Measurements from ENCODE around the gene ESYT1. TPM values are rescaled to one million over a fixed set of nuclear protein-coding genes. Genes with fewer than 3 reads are reported as not detected.

The ESYT1 gene
- total RNA-seq, 2 experiments from 2014 or later = 85.9 to 112 TPM

GRCh38 chr12:56101045-56101444, 27.0 kb upstream of the ESYT1 start:
- Histone ChIP-seq H3K27ac (ENCODE audit: low read depth, low read length, poor library complexity, severe bottlenecking) (no peak overlapping the region), H4K20me1 (ENCODE audit: insufficient read depth, low read length) (peaks cover 8% of the 10 kb centered on the region), H2AFZ (ENCODE audit: low read length) (no peak overlapping the region), H3K4me1 (ENCODE audit: insufficient read depth, low read length, poor library complexity, severe bottlenecking) (peaks cover 15% of the 10 kb centered on the region), H3K79me2 (ENCODE audit: insufficient read depth, low read depth, low read length) (peaks cover 17% of the 10 kb centered on the region), H3K9me3 (ENCODE audit: low read length) (no peaks in the 10 kb centered on the region), H3K9me2 (ENCODE audit: insufficient read depth, low read length) (no peaks in the 10 kb centered on the region), H3K4me2 (ENCODE audit: low read length) (no peak overlapping the region), H3K4me3 (ENCODE audit: low read depth, low read length, poor library complexity, severe bottlenecking) (no peak overlapping the region), H3K36me3 (ENCODE audit: insufficient read depth, low read length) (peaks cover 15% of the 10 kb centered on the region)
- TF ChIP-seq EZH2phosphoT487 (IDR thresholded peaks at IDR 0.05; ENCODE audit: borderline replicate concordance, low read depth, low read length) = no peak
- TF ChIP-seq CTCF (conservative IDR thresholded peaks at IDR 0.05; ENCODE audit: low read length) = no peak
- intact Hi-C loops (cut with micrococcal nuclease; ENCODE audit: unreplicated experiment) = no loop called here
- POLR2A ChIA-PET = interaction anchor here (0.6 kb wide), 1 partner anchor 369 kb away, joined by 3 read pairs; no protein-coding TSS in a partner anchor
- DNase-seq (ENCODE audit: low spot score) = no peak
- CTCF ChIA-PET (ENCODE audit: unreplicated experiment) = no interaction called here
- BruUV-seq (replicated peaks) = no TSS peak

- Histone ChIP-seq H3K9me2 (ENCODE audit: insufficient read depth, low read length) (no peaks in the 10 kb centered on the region), H3K9me3 (ENCODE audit: low read length) (no peaks in the 10 kb centered on the region), H3K27ac (ENCODE audit: low read depth, low read length, poor library complexity, severe bottlenecking) (no peak overlapping the region), H4K20me1 (ENCODE audit: insufficient read depth, low read length) (peaks cover 21% of the 10 kb centered on the region), H3K4me2 (ENCODE audit: low read length) (peak overlapping the region; percentile 83), H3K79me2 (ENCODE audit: insufficient read depth, low read depth, low read length) (peaks cover 34% of the 10 kb centered on the region), H3K4me1 (ENCODE audit: insufficient read depth, low read length, poor library complexity, severe bottlenecking) (peaks cover 27% of the 10 kb centered on the region), H2AFZ (ENCODE audit: low read length) (peak overlapping the region; percentile 56; the same call in 1 of the 2 replicates), H3K36me3 (ENCODE audit: insufficient read depth, low read length) (peaks cover 32% of the 10 kb centered on the region), H3K4me3 (ENCODE audit: low read depth, low read length, poor library complexity, severe bottlenecking) (peak overlapping the region; percentile 93)
- no peak for TF ChIP-seq EZH2phosphoT487 (IDR thresholded peaks at IDR 0.05; ENCODE audit: borderline replicate concordance, low read depth, low read length)
- no peak for TF ChIP-seq CTCF (conservative IDR thresholded peaks at IDR 0.05; ENCODE audit: low read length)
- ChIA-PET CTCF (ENCODE audit: unreplicated experiment) (no interaction called here), POLR2A (interaction anchor here (0.7 to 4.0 kb wide), 4 partner anchors 12 to 67 kb away, joined by 3 to 64 read pairs (median 6); partner anchors contain the start of genes ESYT1, RPL41 and ZC3H10)
- intact Hi-C loops (cut with micrococcal nuclease; ENCODE audit: unreplicated experiment) = no loop called here
- no peak for DNase-seq (ENCODE audit: low spot score)
- BruUV-seq (replicated peaks) = no TSS peak
Observed at GRCh38 chr12:56102683-56103065, 25.4 kb upstream of the ESYT1 start.

DNA sequence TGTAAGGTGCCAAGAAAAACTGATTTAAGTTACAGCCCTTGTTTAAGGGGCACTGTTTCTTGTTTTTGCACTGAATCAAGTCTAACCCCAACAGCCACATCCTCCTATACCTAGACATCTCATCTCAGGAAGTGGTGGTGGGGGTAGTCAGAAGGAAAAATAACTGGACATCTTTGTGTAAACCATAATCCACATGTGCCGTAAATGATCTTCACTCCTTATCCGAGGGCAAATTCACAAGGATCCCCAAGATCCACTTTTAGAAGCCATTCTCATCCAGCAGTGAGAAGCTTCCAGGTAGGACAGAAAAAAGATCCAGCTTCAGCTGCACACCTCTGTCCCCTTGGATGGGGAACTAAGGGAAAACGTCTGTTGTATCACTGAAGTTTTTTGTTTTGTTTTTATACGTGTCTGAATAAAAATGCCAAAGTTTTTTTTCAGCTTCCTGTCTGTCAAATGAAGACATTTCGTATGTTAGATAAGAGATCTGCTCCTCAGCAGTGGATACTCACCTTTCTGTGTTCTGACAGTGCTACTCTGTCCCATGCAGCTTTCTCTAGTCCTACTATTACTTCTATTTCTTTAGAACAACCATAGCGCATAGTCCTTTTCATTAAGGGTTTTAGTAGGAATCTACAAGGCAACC, 24.9 kb upstream of the ESYT1 start:
- Histone ChIP-seq H3K9me2 (ENCODE audit: insufficient read depth, low read length) (no peaks in the 10 kb centered on the region), H3K4me1 (ENCODE audit: insufficient read depth, low read length, poor library complexity, severe bottlenecking) (peaks cover 27% of the 10 kb centered on the region), H3K4me2 (ENCODE audit: low read length) (peak overlapping the region; percentile 83), H4K20me1 (ENCODE audit: insufficient read depth, low read length) (peaks cover 21% of the 10 kb centered on the region), H3K27ac (ENCODE audit: low read depth, low read length, poor library complexity, severe bottlenecking) (peak overlapping the region; percentile 26), H2AFZ (ENCODE audit: low read length) (peak overlapping the region; percentile 56; the same call in 1 of the 2 replicates), H3K79me2 (ENCODE audit: insufficient read depth, low read depth, low read length) (peaks cover 38% of the 10 kb centered on the region), H3K9me3 (ENCODE audit: low read length) (no peaks in the 10 kb centered on the region), H3K4me3 (ENCODE audit: low read depth, low read length, poor library complexity, severe bottlenecking) (peak overlapping the region; percentile 93), H3K36me3 (ENCODE audit: insufficient read depth, low read length) (peaks cover 37% of the 10 kb centered on the region)
- intact Hi-C loops (cut with micrococcal nuclease; ENCODE audit: unreplicated experiment) = no loop called here
- no peak for DNase-seq (ENCODE audit: low spot score)
- ChIA-PET CTCF (ENCODE audit: unreplicated experiment) (no interaction called here), POLR2A (interaction anchor here (0.6 to 4.0 kb wide), 8 partner anchors 12 to 365 kb away, joined by 3 to 64 read pairs (median 4); partner anchors contain the start of genes ESYT1, RPL41 and ZC3H10)
- no TSS peak for BruUV-seq (replicated peaks)
- TF ChIP-seq EZH2phosphoT487 (IDR thresholded peaks at IDR 0.05; ENCODE audit: borderline replicate concordance, low read depth, low read length) = no peak
- TF ChIP-seq CTCF (conservative IDR thresholded peaks at IDR 0.05; ENCODE audit: low read length) = no peak
